ENCODE measurements around the gene PBRM1. TPM values are rescaled to one million over a fixed set of nuclear protein-coding genes. Genes with fewer than 3 reads are reported as not detected.

The PBRM1 gene
- total RNA-seq, 2 experiments from 2014 or later = 47.6 to 48.1 TPM

DNA sequence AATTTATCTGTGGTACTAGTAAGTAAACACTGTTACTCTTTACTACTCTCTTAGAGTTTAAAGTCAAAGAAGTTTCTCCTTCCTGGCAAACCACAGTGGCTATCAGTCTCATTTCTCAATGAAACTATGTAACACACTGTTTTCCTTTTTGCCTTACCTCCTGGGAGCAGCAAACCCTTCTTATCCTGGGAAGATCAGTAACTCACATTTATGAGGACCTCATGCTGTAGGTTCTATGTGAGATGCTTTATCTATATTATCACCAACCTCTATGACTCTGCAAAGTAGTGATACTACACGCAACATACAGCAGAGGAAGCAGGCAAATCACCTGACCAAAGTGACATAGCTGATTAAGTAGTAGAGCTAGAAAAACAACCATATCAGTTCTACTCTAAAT lies 35.3 kb downstream of the PBRM1 start:
- DNase-seq (no peak), ATAC-seq (ENCODE audit: poor library complexity) (no peak)
- Mint-ChIP-seq H3K4me1 (ENCODE audit: low read depth) (no peaks in the 10 kb centered on the region), H3K36me3 (ENCODE audit: low read depth) (peaks cover 97% of the 10 kb centered on the region), H3K9me3 (no peaks in the 10 kb centered on the region), H3K27ac (no peak overlapping the region), H3K4me3 (no peak overlapping the region), H3K27me3 (no peaks in the 10 kb centered on the region)
- no peaks in the 10 kb centered on the region for H3K4me1 ChIP-seq (ENCODE audit: insufficient read depth, low read length)
- no peak for TF ChIP-seq CTCF (IDR thresholded peaks at IDR 0.05)
- H3K27ac ChIP-seq (ENCODE audit: low read depth in 1 of 2, low read length in 2 of 2) = no peak overlapping the region
- ChIA-PET POLR2A (no interaction called here), CTCF (interaction anchor here (0.6 to 1.0 kb wide), 2 partner anchors 9 to 16 kb away, joined by 3 read pairs; no protein-coding TSS in a partner anchor)
- no peaks in the 10 kb centered on the region for H3K9me3 ChIP-seq (ENCODE audit: control insufficient read depth in 1 of 2, insufficient read depth in 1 of 2, low read length in 2 of 2)
- intact Hi-C loops (cut with DNase I, micrococcal nuclease) = no loop called here
- no peak overlapping the region for H3K4me3 ChIP-seq (ENCODE audit: low read length)
- H3K27me3 ChIP-seq (ENCODE audit: control insufficient read depth in 1 of 2, insufficient read depth in 2 of 2, low read length in 2 of 2) = no peaks in the 10 kb centered on the region
- H3K36me3 ChIP-seq (ENCODE audit: insufficient read depth, low read length) = peaks cover 72% of the 10 kb centered on the region

- Histone ChIP-seq H3K9me3 (ENCODE audit: control insufficient read depth in 1 of 2, insufficient read depth in 1 of 2, low read length in 2 of 2) (no peaks in the 10 kb centered on the region), H3K4me3 (ENCODE audit: low read length) (no peak overlapping the region), H3K36me3 (ENCODE audit: insufficient read depth, low read length) (peaks cover 73% of the 10 kb centered on the region), H3K4me1 (ENCODE audit: insufficient read depth, low read length) (no peaks in the 10 kb centered on the region), H3K27ac (ENCODE audit: low read depth in 1 of 2, low read length in 2 of 2) (no peak overlapping the region), H3K27me3 (ENCODE audit: control insufficient read depth in 1 of 2, insufficient read depth in 2 of 2, low read length in 2 of 2) (no peaks in the 10 kb centered on the region)
- TF ChIP-seq CTCF (IDR thresholded peaks at IDR 0.05) = no peak
- no peaks in the 10 kb centered on the region for H3K4me1 Mint-ChIP-seq (ENCODE audit: low read depth)
- ChIA-PET CTCF (no interaction called here), POLR2A (no interaction called here)
- ATAC-seq (ENCODE audit: poor library complexity) (no peak), DNase-seq (no peak)
- no peaks in the 10 kb centered on the region for H3K27me3 Mint-ChIP-seq
- intact Hi-C loops (cut with DNase I, micrococcal nuclease) = no loop called here
- no peaks in the 10 kb centered on the region for H3K9me3 Mint-ChIP-seq
- H3K27ac Mint-ChIP-seq = no peak overlapping the region
- peaks cover 98% of the 10 kb centered on the region for H3K36me3 Mint-ChIP-seq (ENCODE audit: low read depth)
- no peak overlapping the region for H3K4me3 Mint-ChIP-seq
These were observed 36.1 kb downstream of the PBRM1 start for GRCh38 chr3:52649461-52650210.

GRCh38 chr3:52645549-52645948 lies 40.2 kb downstream of the PBRM1 start:
- no peak for TF ChIP-seq CTCF (IDR thresholded peaks at IDR 0.05)
- Mint-ChIP-seq H3K9me3 (no peaks in the 10 kb centered on the region), H3K4me3 (no peak overlapping the region), H3K27ac (no peak overlapping the region), H3K36me3 (ENCODE audit: low read depth) (peaks cover 88% of the 10 kb centered on the region), H3K4me1 (ENCODE audit: low read depth) (no peaks in the 10 kb centered on the region), H3K27me3 (no peaks in the 10 kb centered on the region)
- ATAC-seq (ENCODE audit: poor library complexity) = no peak
- H3K4me3 ChIP-seq (ENCODE audit: low read length) = no peak overlapping the region
- POLR2A ChIA-PET = no interaction called here
- no peak overlapping the region for H3K27ac ChIP-seq (ENCODE audit: low read depth in 1 of 2, low read length in 2 of 2)
- DNase-seq = no peak
- peaks cover 76% of the 10 kb centered on the region for H3K36me3 ChIP-seq (ENCODE audit: insufficient read depth, low read length)
- CTCF ChIA-PET = no interaction called here
- H3K4me1 ChIP-seq (ENCODE audit: insufficient read depth, low read length) = no peaks in the 10 kb centered on the region
- no peaks in the 10 kb centered on the region for H3K9me3 ChIP-seq (ENCODE audit: control insufficient read depth in 1 of 2, insufficient read depth in 1 of 2, low read length in 2 of 2)
- intact Hi-C loops (cut with DNase I, micrococcal nuclease) = no loop called here
- H3K27me3 ChIP-seq (ENCODE audit: control insufficient read depth in 1 of 2, insufficient read depth in 2 of 2, low read length in 2 of 2) = no peaks in the 10 kb centered on the region
